Neural cell (in vitro differentiated cells): ENCODE data around the gene ZC3HAV1. TPM values are rescaled to one million over a fixed set of nuclear protein-coding genes. Genes with fewer than 3 reads are reported as not detected.

Experiments used
- H2AFZ ChIP-seq: fragments of 200-600, 300-800 bp; sonication (generic), shearing (Covaris generic); 2 replicates; pipeline ENCODE4 v1.6.0; 2014; ENCODE audit warnings: low read depth, mild to moderate bottlenecking, antibody characterized with exemption, low read length, moderate library complexity
- H3F3A ChIP-seq: fragments of 200-600 bp; shearing (Covaris generic); 2 replicates; pipeline ENCODE4 v1.6.1; 2016; ENCODE audit warnings: mild to moderate bottlenecking, moderate library complexity, mixed read lengths, antibody characterized with exemption, low read length; ENCODE audit not compliant: insufficient read depth, poor library complexity, severe bottlenecking
- H3K27ac ChIP-seq: fragments of 200-600, 300-800 bp; sonication (generic), shearing (Covaris generic); 2 replicates; pipeline ENCODE4 v1.5.1; 2014; ENCODE audit warnings: mild to moderate bottlenecking, low read length, moderate library complexity
- H3K27me3 ChIP-seq: fragments of 300-800, 200-600 bp; sonication (generic), shearing (Covaris generic); 2 replicates; pipeline ENCODE4 v1.6.0; 2014; ENCODE audit warnings: mild to moderate bottlenecking, low read depth, low read length, moderate library complexity; ENCODE audit not compliant: insufficient read depth
- H3K36me3 ChIP-seq: fragments of 300-800, 200-600 bp; sonication (generic), shearing (Covaris generic); 2 replicates; pipeline ENCODE4 v1.5.1; 2014; ENCODE audit warnings: mild to moderate bottlenecking, antibody characterized with exemption, low read length, moderate library complexity; ENCODE audit not compliant: insufficient read depth
- H3K4me2 ChIP-seq: fragments of 300-800, 200-600 bp; sonication (generic), shearing (Covaris generic); 2 replicates; pipeline ENCODE4 v1.6.0; 2014; ENCODE audit warnings: mild to moderate bottlenecking, low read length
- H3K4me3 ChIP-seq: fragments of 300-800, 200-600 bp; sonication (generic), shearing (Covaris generic); 2 replicates; pipeline ENCODE4 v1.5.1; 2014; ENCODE audit warnings: mild to moderate bottlenecking, low read length, moderate library complexity
- H3K79me2 ChIP-seq: fragments of 200-600 bp; shearing (Covaris generic); replicated peaks from 2 replicates; pipeline ENCODE4 v1.6.0; 2014; ENCODE audit warnings: mild to moderate bottlenecking, low read length, moderate library complexity; ENCODE audit not compliant: insufficient read depth
- H3K9ac ChIP-seq: fragments of 300-800, 200-600 bp; sonication (generic), shearing (Covaris generic); 2 replicates; pipeline ENCODE4 v1.6.1; 2016; ENCODE audit warnings: mild to moderate bottlenecking, low read length, mixed read lengths
- H3K9me2 ChIP-seq: fragments of 200-600 bp; shearing (Covaris generic); 2 replicates; pipeline ENCODE4 v1.6.1; 2016; ENCODE audit warnings: mild to moderate bottlenecking, low read length, mixed read lengths; ENCODE audit not compliant: insufficient read depth
- H3K9me3 ChIP-seq: fragments of 200-600, 300-800 bp; sonication (generic), shearing (Covaris generic); 2 replicates; pipeline ENCODE4 v1.6.1; 2016; ENCODE audit warnings: mild to moderate bottlenecking, mixed run types, low read length, moderate library complexity, mixed read lengths
- H4K20me1 ChIP-seq: fragments of 200-600 bp; shearing (Covaris generic); 2 replicates; pipeline ENCODE4 v1.6.1; 2016; ENCODE audit warnings: mild to moderate bottlenecking, mixed run types; ENCODE audit not compliant: insufficient read depth
- CTCF ChIP-seq: fragments of 450-650 bp; IDR thresholded peaks from 2 replicates; pipeline ENCODE4 v1.5.1; 2014; ENCODE audit warnings: antibody characterized with exemption, mild to moderate bottlenecking, moderate library complexity; ENCODE audit not compliant: poor library complexity, severe bottlenecking
- EP300 ChIP-seq: fragments of 450-650 bp; conservative IDR thresholded peaks from 2 replicates; pipeline ENCODE4 v1.6.1; 2014; ENCODE audit warnings: antibody characterized with exemption, mild to moderate bottlenecking, moderate library complexity; ENCODE audit not compliant: poor library complexity, severe bottlenecking
- EZH2 ChIP-seq: fragments of 200-600, 300-800 bp; shearing (Covaris generic), sonication (generic); IDR thresholded peaks from 2 replicates; pipeline ENCODE4 v1.6.1; 2014; ENCODE audit warnings: antibody characterized with exemption, low read length, borderline replicate concordance, mild to moderate bottlenecking; ENCODE audit not compliant: insufficient read depth, poor library complexity, severe bottlenecking
- MXI1 ChIP-seq: fragments of 450-650 bp; conservative IDR thresholded peaks from 2 replicates; pipeline ENCODE4 v1.6.1; 2014; ENCODE audit warnings: antibody characterized with exemption, mild to moderate bottlenecking; ENCODE audit not compliant: poor library complexity, severe bottlenecking
- POLR2AphosphoS5 ChIP-seq: IDR thresholded peaks from 2 replicates; pipeline ENCODE4 v1.6.1; 2012
- RAD21 ChIP-seq: fragments of 450-650 bp; conservative IDR thresholded peaks from 2 replicates; pipeline ENCODE4 v1.6.1; 2014; ENCODE audit warnings: antibody characterized with exemption, mild to moderate bottlenecking, moderate library complexity
- REST ChIP-seq: IDR thresholded peaks from 2 replicates; pipeline ENCODE4 v1.6.1; 2012; ENCODE audit warnings: borderline replicate concordance
- SMC3 ChIP-seq: fragments of 450-650 bp; conservative IDR thresholded peaks from 2 replicates; pipeline ENCODE4 v1.6.1; 2014; ENCODE audit warnings: antibody characterized with exemption, mild to moderate bottlenecking, moderate library complexity; ENCODE audit not compliant: poor library complexity
- TAF1 ChIP-seq: IDR thresholded peaks from 2 replicates; pipeline ENCODE4 v1.6.1; 2012; ENCODE audit warnings: low read depth
- polyA minus RNA-seq: library from RNA; depleted of rRNA, polyadenylated mRNA; stranded (reverse); fragments of >200 nt; gene quantifications from 2 replicates; pipeline ENCODE4 v1.2.3, GENCODE V29; 2014
- polyA plus RNA-seq: library from polyadenylated mRNA; depleted of rRNA; stranded (reverse); fragments of >200 nt; gene quantifications from 2 replicates; pipeline ENCODE4 v1.2.3, GENCODE V29; 2014

The ZC3HAV1 gene
- 0.04 and 0.16 TPM in 2 replicates for polyA plus RNA-seq
- polyA minus RNA-seq = 0.24 and 0.58 TPM in 2 replicates

- no peaks in the 10 kb centered on the region for H4K20me1 ChIP-seq
- H3K27ac ChIP-seq = no peak within 1 kb of the TSS
- H3K9me3 ChIP-seq = no peaks in the 10 kb centered on the region
- peak within 1 kb of the TSS; percentile 86 for H3K4me3 ChIP-seq
- H3F3A ChIP-seq = no peaks in the 10 kb centered on the region
- H3K9ac ChIP-seq = peak within 1 kb of the TSS; percentile 44
- H3K27me3 ChIP-seq = peaks cover 46% of the 10 kb centered on the region
- H2AFZ ChIP-seq = peak within 1 kb of the TSS; percentile 40
- H3K4me2 ChIP-seq = peak within 1 kb of the TSS; percentile 55
- no peak for TF ChIP-seq EZH2
- TF ChIP-seq MXI1 = peak; percentile 25
- peak; percentile 6 for TF ChIP-seq POLR2AphosphoS5
- peak; percentile 16 for TF ChIP-seq CTCF
- no peaks in the 10 kb centered on the region for H3K79me2 ChIP-seq
- H3K9me2 ChIP-seq = no peaks in the 10 kb centered on the region
- no peaks in the 10 kb centered on the region for H3K36me3 ChIP-seq
These were observed at the start of gene ZC3HAV1 for GRCh38 chr7:139109188-139109982. Gene ZC3HAV1 (minus strand): TSS chr7:139109720. CDS start chr7:139109331, 389 bp downstream.

GRCh38 chr7:139153832-139154231, 44.3 kb upstream of the ZC3HAV1 start:
- no peaks in the 10 kb centered on the region for H3K36me3 ChIP-seq
- H3K27me3 ChIP-seq = no peaks in the 10 kb centered on the region
- TF ChIP-seq TAF1 = no peak
- no peak for TF ChIP-seq EP300
- no peak for TF ChIP-seq SMC3
- TF ChIP-seq POLR2AphosphoS5 = no peak
- TF ChIP-seq CTCF = no peak
- no peak for TF ChIP-seq RAD21
- no peak for TF ChIP-seq EZH2
- TF ChIP-seq REST = no peak
- TF ChIP-seq MXI1 = no peak
- no peak overlapping the region for H3K4me3 ChIP-seq
- H3K9me2 ChIP-seq = no peaks in the 10 kb centered on the region
- no peak overlapping the region for H3K4me2 ChIP-seq
- no peak overlapping the region for H3K27ac ChIP-seq
- H3K9ac ChIP-seq = no peak overlapping the region
- no peaks in the 10 kb centered on the region for H3F3A ChIP-seq
- H3K79me2 ChIP-seq = no peaks in the 10 kb centered on the region
- no peaks in the 10 kb centered on the region for H3K9me3 ChIP-seq
- no peaks in the 10 kb centered on the region for H4K20me1 ChIP-seq
- no peak overlapping the region for H2AFZ ChIP-seq
